OCI-M1 (cell line): ENCODE results near the gene KRT6A.

Source experiments
- DNase-seq: peaks from one replicate; lab custom pipeline; 2025; lab: John Stamatoyannopoulos, UW

Gene KRT6A

GRCh38 chr12:52524898-52525591 lies 32.0 kb upstream of the KRT6A start:
- no peak for DNase-seq

- DNase-seq = no peak
Observed at GRCh38 chr12:52524241-52524897, 31.3 kb upstream of the KRT6A start.

GRCh38 chr12:52523824-52524223 lies 30.8 kb upstream of the KRT6A start:
- DNase-seq = no peak

- DNase-seq = no peak
Observed at GRCh38 chr12:52522346-52523011, 29.4 kb upstream of the KRT6A start.

GRCh38 chr12:52521568-52522266 lies 28.7 kb upstream of the KRT6A start:
- DNase-seq = no peak

DNA sequence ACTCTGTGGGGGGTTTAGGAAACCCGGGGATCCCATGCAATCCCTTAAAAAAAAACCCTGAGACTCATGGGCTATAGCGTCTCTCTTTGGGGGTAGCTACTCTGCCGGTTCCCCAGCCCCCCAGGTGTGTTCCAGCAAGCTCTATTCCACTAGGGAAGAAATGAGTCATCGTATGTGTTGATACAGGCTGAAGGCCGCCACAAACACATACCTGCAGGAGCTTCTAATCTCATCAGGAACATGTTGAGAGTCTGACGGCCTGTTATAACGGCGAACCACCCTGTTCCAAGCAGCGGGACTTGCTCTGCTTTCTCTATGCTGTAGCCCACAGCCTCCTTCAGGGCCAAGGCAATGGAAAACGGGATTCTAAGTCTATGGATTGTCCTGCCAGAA lies 28.1 kb upstream of the KRT6A start:
- no peak for DNase-seq

DNA sequence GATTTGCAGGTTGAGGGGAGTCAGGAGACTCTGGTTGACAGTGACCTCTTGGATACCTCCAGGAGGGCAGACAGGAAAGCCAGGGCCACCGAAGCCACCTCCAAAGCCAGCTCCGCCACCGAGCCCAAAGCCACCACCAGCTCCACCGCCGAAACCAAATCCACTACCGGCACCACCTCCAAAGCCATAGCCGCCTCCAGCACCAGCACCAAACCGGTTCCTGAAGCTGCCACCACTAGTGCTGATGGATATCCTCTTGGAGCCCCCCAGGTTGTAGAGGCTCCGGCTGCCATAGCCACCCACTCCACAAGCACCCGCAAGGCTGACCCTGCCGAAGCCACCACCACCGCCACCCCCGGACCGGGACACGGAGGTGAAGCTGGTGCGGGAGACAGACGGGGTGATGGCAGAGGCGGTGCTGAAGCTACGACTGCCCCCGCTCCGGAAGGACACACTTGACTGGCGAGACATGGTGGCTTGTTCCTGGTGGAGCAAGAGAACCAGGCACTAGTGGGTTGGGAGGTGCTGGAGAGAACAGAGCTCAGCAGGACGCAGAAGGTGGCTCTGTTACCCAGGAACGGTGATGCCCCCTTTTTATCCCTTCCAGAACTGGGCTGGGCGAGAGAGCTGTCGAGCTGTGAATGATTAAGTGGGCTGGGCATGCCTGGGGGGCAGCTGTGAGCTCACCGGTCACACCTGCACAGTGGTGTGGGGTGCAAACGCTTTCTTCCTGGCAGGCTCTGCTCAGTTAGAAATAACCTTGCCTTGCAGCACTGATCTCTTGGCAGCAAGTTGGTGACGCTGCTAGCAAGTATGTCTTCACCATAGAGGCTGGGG lies 27.0 kb upstream of the KRT6A start, which contains the start of gene KRT5:
Gene KRT5 (minus strand): TSS at position 569 of the 837 bp plus-strand sequence. CDS start 98 bp downstream, at position 471.
- DNase-seq = no peak

- no peak for DNase-seq
Observed at GRCh38 chr12:52519387-52519703, 26.3 kb upstream of the KRT6A start.

DNA sequence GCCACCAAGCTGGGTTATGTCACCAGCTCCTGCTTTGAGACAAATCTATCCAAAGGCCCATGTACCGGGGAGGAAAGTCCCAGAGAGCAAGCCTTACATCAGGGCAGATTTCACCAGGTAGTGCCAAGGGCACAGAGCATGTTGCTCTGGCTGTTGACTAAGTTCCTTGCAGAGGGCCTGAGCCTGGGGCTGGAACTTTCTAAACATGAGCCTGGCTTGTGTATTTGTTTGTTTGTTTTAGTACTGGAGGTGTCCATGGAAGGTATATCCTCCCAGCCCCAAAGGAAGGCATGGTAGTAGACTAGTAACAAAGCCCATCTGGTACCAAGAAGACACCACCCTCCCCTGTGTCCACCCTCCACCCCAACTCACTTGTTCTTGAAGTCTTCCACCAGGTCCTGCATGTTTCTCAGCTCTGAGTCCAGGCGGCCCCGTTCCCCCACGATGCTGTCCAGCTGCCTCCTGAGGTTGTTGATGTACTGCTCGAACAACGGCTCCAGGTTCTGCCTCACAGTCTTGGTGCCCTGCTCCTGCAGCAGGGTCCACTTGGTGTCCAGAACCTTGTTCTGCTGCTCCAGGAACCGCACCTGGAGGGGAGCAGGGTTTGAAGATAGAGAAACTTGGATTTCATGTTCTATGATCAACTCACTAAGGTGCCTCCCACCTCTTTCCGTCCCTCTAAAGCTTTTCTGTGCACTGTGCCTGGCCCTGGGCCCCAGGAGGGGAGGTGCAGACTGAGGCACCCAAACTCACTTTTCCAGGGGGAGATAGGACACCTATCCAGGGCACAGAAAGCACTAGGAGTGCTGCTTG lies 25.7 kb upstream of the KRT6A start:
- DNase-seq = no peak

DNA sequence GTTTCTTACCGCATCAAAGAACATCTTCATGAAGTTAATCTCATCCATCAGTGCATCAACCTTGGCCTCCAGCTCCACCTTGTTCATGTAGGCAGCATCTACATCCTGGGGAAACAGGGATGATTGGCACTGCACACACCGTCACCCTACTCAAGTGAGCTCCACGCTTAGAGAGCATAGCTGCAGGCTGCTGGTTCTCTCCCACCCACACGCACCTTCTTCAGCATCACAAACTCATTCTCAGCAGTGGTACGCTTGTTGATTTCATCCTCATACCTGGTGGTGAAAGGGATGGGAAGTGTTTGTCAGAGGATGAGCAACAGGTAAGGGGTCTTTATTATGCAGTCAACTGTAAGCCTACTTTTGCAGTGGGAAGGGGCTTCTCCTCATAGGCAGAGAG lies 24.8 kb upstream of the KRT6A start:
- no peak for DNase-seq

DNA sequence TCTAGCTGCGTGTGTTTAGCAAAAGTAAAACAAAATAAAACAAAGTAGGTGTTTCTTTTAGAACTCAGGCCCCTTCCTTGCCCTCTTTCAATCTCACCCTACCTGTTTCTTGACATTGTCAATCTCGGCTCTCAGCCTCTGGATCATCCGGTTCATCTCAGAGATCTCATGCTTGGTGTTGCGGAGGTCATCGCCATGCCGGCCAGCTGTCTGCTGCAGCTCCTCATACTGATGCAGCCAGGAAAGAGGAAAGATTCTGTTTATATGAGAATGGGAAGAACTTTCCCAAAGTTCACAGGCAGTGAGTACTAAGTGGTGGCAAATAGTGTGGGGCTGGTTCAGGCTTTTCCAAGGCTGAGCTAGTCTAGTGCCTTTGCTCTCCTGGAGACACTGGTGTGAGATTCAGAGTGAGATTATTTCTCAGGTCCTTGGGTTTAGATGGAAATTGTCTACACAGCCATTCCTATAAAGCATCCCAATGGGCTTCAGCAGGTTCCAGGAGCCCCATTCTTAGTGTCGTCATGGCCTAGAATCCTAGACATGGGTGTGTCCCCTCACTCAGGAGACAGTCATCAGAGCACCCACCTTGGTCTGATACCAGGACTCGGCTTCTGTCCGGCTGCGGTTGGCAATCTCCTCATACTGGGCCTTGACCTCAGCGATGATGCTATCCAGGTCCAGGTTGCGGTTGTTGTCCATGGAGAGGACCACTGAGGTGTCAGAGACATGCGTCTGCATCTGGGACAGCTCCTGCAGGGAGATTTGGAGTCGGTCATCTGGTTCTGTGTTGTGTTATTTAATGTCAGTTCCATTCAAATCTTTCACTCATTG lies 24.2 kb upstream of the KRT6A start:
- no peak for DNase-seq

GRCh38 chr12:52515927-52516831 lies 23.1 kb upstream of the KRT6A start:
- no peak for DNase-seq

DNA sequence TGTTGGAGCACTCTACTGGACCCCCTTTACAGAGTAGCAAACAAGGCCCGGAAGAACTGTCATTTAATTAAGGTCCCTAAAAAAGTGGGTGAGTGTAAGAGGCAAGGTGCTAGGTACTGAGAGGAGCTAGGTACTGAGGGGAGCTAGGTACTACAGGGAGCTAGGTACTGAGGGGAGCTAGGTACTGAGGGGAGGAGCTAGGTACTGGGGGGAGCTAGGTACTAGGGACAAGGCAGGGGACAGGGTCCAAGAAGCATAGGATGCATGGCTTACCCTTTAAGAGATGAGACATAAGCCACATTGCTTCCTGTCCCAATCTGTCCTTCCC lies 22.2 kb upstream of the KRT6A start:
- DNase-seq = no peak

DNA sequence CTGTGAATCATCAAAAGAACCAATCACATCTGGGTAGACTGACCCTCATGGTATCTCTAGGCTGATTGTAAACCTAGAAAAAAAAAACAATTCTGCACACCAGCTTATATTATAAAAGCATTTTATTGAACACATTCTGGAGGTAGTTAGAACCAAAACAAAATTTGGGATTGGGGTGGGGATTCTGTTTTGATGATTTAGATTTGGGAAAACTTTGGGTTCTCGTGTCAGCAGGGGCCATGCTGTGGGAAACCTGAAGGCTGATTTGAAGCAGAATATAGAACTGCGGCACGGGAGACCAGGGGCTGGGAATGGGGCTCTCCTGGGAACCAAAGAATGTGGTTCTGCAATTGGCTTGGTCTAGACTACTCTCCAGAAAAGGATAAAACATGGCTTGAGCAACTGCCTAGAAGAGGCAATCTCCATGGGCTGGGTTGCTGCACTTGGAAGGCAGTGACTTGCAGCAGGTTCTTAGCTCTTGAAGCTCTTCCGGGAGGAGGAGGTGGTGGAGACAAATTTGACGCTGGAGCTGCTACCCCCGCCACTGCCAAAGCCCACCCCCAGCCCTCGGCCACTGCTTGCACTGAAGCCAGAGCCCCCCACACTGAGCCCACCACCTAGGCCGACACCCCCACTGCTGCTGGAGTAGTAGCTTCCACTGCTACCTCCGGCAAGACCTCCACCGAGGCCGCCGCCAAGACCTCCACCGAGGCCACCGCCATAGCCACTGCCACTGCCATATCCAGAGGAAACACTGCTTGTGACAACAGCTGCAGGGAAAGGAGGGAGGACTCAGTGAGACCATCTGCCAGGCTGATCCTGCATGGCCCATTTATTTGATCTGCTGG lies 21.6 kb upstream of the KRT6A start:
- no peak for DNase-seq

GRCh38 chr12:52513736-52514135 lies 20.7 kb upstream of the KRT6A start:
- no peak for DNase-seq

DNA sequence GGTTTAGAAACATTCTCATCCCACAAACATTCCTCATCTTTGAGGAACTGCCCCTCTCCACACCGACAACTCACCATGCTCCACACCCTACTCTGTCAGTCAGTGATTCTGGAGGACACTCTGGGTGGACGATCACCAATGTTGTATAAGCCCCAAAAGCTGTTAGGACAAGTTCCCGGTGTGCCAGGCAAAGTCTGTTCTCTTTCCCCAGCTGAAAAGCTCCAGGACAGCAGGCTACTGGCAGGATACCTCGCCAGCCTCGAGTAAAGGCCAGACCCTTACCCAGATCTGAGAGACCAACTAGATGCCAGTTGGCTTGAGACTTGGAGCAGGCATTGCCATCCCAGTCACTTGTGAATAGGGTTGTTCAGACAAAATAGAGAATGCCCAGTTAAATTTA lies 15.2 kb upstream of the KRT6A start:
- no peak for DNase-seq

GRCh38 chr12:52506858-52507715 lies 14.0 kb upstream of the KRT6A start:
- DNase-seq = peak; percentile 53
